Germinal center (tissue), 1 donor: Measurements from ENCODE around the gene CRYZL1.

ENCODE experiments used
- DNase-seq: peaks from one replicate; pipeline ENCODE4 v3.0.0; 2012; ENCODE audit warnings: mixed read lengths, low spot score

The CRYZL1 gene

DNA sequence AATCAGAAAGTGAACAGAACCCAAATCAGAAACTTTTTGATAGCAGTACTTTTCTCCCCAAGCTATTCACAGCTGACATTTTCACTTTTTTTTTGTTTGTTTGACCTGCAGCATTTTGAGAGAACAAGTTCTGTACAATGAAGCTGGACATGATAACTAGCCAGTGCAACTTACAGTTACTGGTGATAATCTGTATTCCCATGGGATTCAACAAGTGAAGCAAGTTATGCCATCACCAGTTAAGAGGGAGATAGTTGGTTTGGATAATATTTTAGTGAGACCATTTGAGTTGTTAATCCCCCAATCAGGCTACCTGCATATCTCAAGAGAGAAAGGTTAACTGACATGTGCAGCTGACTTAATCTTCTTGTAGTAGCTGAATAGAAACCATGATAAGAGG, 80.6 kb downstream of the CRYZL1 start:
- DNase-seq, result no peak

DNA sequence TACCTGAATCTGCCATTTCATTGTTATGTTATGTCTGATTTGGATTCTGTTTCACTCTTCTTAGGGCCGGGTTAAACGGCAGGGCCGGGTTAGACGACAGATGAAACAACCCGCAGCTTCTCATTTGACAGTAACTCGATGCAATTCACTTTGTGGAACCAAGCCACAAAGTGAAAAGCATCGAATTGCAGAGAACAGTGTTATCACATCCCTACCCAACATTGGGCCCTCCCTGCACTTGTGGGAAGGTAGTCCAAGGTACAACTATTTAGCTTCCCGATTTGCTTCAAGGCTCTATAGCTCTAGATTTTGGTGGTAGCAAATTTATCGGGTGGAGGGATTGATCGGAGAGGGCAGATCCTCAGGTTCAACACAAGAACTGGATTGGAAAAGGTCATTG, 81.7 kb downstream of the CRYZL1 start:
- no peak for DNase-seq

DNA sequence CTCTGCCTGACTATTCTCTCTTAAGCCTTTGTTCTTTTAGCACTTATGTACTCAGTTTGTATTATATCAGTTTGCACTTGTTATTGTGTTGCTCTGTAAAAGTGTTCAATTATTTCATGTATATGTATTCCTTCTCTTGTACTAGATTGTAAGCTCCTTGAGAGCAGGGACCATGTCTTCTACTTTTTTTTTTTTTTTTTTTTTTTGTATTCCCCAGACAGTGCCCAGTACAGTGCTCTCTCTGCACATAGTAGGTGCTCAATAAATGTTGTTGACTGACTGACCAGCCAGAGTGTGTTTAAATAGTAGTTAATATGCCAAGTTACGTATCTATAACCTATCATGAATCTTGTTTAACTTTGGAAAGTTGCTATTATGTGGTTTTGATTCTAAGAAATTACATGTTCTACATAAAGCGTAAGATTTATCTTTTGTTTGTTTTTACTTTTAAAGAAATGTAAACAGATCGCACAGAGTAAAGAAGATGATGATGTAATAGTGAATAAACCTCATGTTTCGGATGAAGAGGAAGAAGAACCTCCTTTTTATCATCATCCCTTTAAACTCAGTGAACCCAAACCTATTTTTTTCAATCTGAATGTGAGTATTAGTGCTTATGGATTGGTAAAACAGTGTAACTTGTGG, 82.6 kb downstream of the CRYZL1 start:
- no peak for DNase-seq

DNA sequence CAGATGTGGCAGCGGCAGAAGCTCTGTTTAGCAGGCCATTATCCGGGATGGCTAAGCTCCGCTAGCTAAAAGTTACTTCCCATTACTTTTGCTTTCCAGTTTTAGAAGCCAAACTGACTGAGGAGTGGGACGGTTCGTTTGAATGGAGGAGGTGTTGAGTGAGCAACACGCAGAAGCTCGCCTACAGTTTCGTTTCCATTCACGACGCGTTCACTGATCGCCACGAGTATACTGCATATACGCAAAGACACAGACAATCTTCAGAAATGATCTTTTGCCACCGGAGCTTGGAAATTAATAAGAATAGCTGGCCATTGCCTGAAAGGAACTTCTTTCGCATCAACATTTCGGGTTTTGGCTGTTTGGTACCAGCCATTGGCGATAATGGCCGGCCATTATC, 84.1 kb downstream of the CRYZL1 start:
- DNase-seq, result no peak

DNA sequence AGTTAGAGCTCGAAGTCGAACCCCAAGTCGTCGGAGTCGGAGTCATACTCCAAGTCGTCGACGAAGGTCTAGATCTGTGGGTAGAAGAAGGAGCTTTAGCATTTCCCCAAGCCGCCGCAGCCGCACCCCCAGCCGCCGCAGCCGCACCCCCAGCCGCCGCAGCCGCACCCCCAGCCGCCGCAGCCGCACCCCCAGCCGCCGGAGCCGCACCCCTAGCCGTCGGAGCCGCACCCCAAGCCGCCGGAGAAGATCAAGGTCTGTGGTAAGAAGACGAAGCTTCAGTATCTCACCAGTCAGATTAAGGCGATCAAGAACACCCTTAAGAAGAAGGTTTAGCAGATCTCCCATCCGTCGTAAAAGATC, 86.6 kb downstream of the CRYZL1 start:
- no peak for DNase-seq

DNA sequence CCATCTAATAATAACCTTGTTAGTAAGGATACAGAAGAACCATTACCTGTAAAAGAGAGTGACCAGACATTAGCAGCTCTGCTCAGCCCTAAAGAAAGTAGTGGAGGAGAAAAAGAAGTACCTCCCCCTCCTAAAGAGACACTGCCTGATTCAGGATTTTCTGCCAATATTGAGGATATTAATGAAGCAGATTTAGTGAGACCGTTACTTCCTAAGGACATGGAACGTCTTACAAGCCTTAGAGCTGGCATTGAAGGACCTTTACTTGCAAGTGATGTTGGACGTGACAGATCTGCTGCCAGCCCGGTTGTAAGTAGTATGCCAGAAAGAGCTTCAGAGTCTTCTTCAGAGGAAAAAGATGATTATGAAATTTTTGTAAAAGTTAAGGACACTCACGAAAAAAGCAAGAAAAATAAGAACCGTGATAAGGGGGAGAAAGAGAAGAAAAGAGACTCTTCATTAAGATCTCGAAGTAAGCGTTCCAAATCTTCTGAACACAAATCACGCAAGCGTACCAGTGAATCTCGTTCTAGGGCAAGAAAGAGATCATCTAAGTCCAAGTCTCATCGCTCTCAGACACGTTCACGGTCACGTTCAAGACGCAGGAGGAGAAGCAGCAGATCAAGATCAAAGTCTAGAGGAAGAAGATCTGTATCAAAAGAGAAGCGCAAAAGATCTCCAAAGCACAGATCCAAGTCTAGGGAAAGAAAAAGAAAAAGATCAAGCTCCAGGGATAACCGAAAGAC, 87.1 kb downstream of the CRYZL1 start:
- DNase-seq, result no peak

DNA sequence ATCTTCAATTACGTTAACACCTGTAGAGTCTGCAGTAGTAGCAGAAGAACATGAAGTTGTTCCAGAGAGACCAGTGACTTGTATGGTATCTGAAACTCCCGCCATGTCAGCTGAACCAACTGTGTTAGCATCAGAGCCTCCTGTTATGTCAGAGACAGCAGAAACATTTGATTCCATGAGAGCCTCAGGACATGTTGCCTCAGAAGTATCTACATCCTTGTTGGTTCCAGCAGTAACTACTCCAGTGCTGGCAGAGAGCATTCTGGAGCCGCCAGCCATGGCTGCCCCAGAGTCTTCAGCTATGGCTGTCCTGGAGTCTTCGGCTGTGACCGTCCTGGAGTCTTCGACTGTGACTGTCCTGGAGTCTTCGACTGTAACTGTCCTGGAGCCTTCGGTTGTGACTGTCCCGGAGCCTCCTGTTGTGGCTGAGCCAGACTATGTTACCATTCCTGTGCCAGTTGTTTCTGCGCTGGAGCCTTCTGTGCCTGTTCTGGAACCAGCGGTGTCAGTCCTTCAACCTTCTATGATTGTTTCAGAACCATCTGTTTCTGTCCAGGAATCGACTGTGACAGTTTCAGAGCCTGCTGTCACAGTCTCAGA, 88.4 kb downstream of the CRYZL1 start:
- DNase-seq, result no peak

DNA sequence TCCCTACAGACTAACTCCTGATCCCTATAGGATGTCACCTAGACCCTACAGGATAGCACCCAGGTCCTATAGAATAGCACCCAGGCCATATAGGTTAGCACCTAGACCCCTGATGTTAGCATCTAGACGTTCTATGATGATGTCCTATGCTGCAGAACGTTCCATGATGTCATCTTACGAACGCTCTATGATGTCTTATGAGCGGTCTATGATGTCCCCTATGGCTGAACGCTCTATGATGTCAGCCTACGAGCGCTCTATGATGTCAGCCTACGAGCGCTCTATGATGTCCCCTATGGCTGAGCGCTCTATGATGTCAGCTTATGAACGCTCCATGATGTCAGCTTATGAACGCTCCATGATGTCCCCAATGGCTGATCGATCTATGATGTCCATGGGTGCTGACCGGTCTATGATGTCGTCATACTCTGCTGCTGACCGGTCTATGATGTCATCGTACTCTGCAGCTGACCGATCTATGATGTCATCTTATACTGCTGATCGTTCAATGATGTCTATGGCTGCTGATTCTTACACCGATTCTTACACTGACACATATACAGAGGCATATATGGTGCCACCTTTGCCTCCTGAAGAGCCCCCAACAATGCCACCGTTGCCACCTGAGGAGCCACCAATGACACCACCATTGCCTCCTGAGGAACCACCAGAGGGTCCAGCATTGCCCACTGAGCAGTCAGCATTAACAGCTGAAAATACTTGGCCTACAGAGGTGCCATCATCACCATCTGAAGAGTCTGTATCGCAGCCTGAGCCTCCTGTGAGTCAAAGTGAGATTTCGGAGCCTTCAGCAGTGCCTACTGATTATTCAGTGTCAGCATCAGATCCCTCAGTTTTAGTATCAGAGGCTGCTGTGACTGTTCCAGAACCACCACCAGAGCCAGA, 89.2 kb downstream of the CRYZL1 start:
- DNase-seq, result no peak

DNA sequence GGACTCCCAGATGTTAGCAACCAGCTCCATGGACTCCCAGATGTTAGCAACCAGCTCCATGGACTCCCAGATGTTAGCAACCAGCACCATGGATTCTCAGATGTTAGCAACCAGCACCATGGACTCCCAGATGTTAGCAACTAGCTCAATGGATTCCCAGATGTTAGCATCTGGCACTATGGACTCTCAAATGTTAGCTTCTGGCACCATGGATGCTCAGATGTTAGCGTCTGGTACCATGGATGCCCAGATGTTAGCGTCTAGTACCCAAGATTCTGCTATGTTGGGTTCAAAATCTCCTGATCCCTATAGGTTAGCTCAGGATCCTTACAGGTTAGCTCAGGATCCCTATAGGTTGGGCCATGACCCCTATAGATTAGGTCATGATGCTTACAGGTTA, 89.9 kb downstream of the CRYZL1 start:
- DNase-seq, result no peak

DNA sequence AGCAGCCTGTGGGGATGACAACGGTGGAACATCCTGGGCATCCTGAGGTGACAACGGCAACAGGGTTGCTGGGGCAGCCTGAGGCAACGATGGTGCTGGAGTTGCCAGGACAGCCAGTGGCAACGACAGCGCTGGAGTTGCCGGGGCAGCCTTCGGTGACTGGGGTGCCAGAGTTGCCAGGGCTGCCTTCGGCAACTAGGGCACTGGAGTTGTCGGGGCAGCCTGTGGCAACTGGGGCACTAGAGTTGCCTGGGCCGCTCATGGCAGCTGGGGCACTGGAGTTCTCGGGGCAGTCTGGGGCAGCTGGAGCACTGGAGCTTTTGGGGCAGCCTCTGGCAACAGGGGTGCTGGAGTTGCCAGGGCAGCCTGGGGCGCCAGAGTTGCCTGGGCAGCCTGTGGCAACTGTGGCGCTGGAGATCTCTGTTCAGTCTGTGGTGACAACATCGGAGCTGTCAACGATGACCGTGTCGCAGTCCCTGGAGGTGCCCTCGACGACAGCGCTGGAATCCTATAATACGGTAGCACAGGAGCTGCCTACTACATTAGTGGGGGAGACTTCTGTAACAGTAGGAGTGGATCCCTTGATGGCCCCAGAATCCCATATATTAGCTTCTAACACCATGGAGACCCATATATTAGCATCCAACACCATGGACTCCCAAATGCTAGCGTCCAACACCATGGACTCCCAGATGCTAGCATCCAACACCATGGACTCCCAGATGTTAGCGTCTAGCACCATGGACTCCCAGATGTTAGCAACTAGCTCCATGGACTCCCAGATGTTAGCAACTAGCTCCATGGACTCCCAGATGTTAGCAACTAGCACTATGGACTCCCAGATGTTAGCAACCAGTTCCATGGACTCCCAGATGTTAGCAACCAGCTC, 90.5 kb downstream of the CRYZL1 start:
- no peak for DNase-seq

DNA sequence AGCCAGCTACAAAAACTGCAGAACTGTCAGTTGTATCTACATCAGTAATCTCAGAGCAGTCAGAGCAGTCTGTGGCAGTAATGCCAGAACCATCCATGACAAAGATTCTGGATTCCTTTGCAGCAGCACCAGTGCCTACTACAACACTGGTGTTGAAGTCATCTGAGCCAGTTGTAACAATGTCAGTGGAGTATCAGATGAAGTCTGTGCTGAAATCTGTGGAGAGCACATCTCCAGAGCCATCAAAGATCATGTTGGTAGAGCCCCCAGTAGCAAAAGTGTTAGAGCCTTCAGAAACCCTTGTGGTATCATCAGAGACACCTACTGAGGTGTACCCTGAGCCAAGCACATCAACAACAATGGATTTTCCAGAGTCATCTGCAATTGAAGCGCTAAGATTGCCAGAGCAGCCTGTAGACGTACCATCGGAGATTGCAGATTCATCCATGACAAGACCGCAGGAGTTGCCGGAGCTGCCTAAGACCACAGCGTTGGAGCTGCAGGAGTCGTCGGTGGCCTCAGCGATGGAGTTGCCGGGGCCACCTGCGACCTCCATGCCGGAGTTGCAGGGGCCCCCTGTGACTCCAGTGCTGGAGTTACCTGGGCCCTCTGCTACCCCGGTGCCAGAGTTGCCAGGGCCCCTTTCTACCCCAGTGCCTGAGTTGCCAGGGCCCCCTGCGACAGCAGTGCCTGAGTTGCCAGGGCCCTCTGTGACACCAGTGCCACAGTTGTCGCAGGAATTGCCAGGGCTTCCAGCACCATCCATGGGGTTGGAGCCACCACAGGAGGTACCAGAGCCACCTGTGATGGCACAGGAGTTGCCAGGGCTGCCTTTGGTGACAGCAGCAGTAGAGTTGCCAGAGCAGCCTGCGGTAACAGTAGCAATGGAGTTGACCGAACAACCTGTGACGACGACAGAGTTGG, 91.4 kb downstream of the CRYZL1 start:
- DNase-seq, result no peak

DNA sequence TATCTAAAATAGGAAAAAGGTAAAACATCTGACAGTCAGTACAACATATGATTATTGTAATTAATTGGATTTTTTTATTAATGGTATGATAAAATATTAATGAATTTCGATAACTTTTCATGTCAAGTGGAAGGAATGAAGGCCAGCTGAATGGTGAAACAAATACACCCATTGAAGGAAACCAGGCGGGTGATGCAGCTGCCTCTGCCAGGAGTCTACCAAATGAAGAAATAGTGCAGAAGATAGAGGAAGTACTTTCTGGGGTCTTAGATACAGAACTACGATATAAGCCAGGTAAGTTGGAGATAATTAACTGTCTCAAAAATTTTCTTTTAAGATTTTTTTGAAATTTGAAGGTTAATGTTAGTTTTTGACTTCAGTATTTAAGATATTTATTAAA, 95.5 kb downstream of the CRYZL1 start:
- DNase-seq, result no peak

DNA sequence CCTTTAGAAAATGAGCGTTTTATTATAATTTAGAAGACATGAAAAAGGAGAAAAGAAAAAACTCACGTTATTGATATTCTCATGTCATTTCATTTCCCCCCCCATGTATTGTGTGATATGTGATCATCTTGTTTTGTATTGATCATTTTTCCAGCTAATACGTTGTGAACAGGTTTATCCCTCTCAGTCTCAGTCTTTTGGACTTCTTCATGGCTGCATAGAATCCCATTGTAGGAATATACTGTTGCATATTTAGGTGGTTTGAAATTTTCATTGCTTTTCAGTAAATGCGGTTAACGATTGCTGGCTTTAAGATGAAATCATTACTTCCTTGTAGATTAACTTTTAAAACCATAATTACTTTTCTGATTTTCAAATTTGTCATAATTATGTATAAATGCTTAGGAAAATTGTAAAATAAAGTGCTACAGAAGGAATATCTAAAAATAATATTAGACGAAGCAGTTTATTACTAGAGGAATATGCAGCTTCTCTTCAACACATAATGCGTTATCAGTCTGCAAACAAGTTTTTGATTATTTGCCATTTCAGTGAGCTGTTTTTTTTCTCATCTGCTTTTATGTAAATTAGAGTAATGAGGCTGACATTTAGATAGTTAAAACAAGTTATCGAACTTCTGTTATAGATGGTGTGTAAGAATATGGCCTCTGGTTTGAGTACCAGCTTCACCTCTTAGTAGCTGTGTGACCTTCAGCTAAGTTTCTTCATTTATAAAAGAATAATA, 96.9 kb downstream of the CRYZL1 start:
- no peak for DNase-seq

DNA sequence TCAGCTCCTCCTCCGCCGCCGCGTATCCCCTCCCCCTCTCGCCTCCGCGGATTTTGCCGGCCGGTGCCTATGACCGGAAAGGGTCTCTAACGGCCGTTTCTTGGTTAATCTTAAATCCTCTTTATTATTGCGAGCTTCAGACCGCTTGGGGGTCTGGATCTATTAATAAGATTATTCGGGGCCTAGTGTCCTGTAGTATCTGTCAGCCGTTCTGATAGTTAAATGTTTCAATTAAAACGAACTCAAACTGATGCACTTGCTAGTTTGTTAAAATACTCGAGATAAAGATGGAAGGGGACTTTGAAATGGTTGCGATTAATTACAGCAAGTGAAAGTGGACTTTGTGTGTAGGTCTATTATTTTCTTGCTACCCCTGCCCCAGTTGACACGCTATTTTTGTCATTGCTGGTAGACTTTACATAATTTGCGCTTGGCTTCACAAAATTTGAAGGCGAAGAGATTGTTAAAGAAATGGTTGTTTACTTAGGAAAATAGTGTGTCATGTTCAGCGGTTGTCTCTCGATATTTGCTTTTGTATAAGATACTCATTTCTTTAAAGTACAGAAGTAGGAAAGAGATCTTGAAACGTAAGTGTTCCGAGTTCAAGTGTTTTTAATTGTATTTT, 97.9 kb downstream of the CRYZL1 start:
- DNase-seq, result no peak

DNA sequence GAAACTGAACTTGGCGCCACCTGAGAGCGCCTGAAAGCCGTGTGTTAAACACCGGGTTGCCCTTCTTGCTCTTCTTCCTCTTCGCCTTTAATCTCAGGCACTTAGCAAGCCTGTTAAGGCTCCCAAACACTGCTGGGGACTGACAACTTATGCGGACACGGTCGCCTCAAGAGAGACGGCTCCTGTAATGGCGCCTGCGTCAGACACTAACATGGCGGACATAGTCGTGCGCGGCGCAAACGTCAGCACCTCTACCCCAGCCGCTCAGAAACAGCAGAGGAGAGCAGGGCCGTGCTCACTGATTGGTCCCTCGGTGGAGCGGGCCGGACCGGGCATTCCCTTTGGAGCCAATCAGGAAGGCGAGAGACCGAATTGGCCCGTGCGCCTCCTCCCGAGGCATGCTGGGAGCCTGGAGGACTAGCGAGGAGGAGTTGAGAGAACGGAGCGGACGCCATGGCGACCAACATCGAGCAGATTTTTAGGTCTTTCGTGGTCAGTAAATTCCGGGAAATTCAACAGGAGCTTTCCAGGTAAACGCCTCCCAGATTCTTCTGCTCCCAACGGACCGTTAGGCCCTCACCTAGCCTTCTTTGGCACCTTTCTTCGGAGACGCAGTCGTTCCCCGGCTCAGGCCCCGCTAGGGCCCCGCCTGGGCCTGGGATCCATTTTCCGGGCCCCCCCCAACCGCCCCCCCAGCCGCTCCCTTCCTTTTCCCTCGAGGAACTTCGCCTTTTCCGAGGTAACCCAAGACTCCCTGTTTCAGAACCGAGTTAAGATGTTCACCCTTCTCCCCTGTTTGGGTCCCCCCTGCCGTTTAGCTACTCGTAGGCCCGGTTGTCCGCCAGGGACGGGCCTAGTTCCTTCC, 98.7 kb downstream of the CRYZL1 start, which contains the start of gene SON:
TSS of gene SON (plus strand) at position 399 of the 865 bp plus-strand sequence. CDS start at position 454, 55 bp downstream.
- peak; percentile 98 for DNase-seq

DNA sequence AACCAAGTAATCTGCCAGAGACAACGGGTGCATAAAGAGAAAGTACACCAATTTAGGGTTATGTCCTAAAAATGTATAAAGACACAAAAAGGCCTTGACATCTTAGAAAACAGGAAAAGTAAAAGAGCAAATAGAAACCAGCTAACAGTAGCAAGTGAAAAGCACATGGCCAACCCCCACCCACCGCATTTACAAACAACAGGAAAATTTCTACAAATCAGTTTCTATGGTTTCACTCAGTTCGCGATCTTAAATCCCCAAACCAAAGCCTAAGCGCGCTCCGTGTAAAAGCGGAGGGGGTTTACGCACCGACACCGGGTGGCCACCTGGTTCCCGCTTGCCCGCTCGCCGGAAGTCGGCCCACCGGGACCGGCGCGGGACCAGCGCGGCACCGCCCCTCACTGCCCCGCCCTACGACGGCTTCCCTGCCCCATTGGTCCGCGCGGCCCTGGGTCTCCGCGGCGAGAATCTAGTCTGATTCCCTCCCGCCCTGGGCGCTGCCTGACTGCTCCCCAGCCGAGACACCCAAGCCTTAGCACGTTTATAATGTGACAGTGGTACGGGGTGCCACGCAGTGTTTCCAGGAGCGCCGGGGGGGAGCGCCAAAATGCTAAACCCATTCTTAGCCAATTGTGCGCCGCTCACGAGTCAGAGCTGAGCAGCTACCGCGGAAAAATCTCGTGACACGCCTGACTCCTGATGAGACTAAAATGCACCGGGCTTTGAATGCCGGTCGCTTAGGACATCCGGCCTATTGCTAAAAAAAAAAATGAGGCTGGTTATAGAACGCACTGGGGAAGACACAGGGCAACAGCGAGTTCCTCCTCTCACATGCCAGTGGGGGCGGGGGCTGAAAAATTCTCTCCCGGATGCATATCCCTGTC, 99.5 kb downstream of the CRYZL1 start, which contains the start of gene GART:
TSS of gene GART (minus strand) at position 362 of the 884 bp plus-strand sequence. CDS start 2,802 bp downstream, outside the sequence.
- peak; percentile 84 for DNase-seq
